Neural cell (in vitro differentiated cells): ENCODE measurements around the gene PRDX1. TPM values are rescaled to one million over a fixed set of nuclear protein-coding genes. Genes with fewer than 3 reads are reported as not detected.
"Not testable (repeated sequence)": the region's sequence is repeated elsewhere in the genome, so short reads cannot be mapped to it uniquely, and the experiment has no call there.

Source experiments
- H2AFZ ChIP-seq: fragments of 200-600, 300-800 bp; sonication (generic), shearing (Covaris generic); 2 replicates; pipeline ENCODE4 v1.6.0; 2014; ENCODE audit warnings: low read depth, mild to moderate bottlenecking, antibody characterized with exemption, low read length, moderate library complexity
- H3F3A ChIP-seq: fragments of 200-600 bp; shearing (Covaris generic); 2 replicates; pipeline ENCODE4 v1.6.1; 2016; ENCODE audit warnings: mild to moderate bottlenecking, moderate library complexity, mixed read lengths, antibody characterized with exemption, low read length; ENCODE audit not compliant: insufficient read depth, poor library complexity, severe bottlenecking
- H3K27ac ChIP-seq: fragments of 200-600, 300-800 bp; sonication (generic), shearing (Covaris generic); 2 replicates; pipeline ENCODE4 v1.5.1; 2014; ENCODE audit warnings: mild to moderate bottlenecking, low read length, moderate library complexity
- H3K27me3 ChIP-seq: fragments of 300-800, 200-600 bp; sonication (generic), shearing (Covaris generic); 2 replicates; pipeline ENCODE4 v1.6.0; 2014; ENCODE audit warnings: mild to moderate bottlenecking, low read depth, low read length, moderate library complexity; ENCODE audit not compliant: insufficient read depth
- H3K36me3 ChIP-seq: fragments of 300-800, 200-600 bp; sonication (generic), shearing (Covaris generic); 2 replicates; pipeline ENCODE4 v1.5.1; 2014; ENCODE audit warnings: mild to moderate bottlenecking, antibody characterized with exemption, low read length, moderate library complexity; ENCODE audit not compliant: insufficient read depth
- H3K4me2 ChIP-seq: fragments of 300-800, 200-600 bp; sonication (generic), shearing (Covaris generic); 2 replicates; pipeline ENCODE4 v1.6.0; 2014; ENCODE audit warnings: mild to moderate bottlenecking, low read length
- H3K4me3 ChIP-seq: fragments of 300-800, 200-600 bp; sonication (generic), shearing (Covaris generic); 2 replicates; pipeline ENCODE4 v1.5.1; 2014; ENCODE audit warnings: mild to moderate bottlenecking, low read length, moderate library complexity
- H3K79me2 ChIP-seq: fragments of 200-600 bp; shearing (Covaris generic); replicated peaks from 2 replicates; pipeline ENCODE4 v1.6.0; 2014; ENCODE audit warnings: mild to moderate bottlenecking, low read length, moderate library complexity; ENCODE audit not compliant: insufficient read depth
- H3K9ac ChIP-seq: fragments of 300-800, 200-600 bp; sonication (generic), shearing (Covaris generic); 2 replicates; pipeline ENCODE4 v1.6.1; 2016; ENCODE audit warnings: mild to moderate bottlenecking, low read length, mixed read lengths
- H3K9me2 ChIP-seq: fragments of 200-600 bp; shearing (Covaris generic); 2 replicates; pipeline ENCODE4 v1.6.1; 2016; ENCODE audit warnings: mild to moderate bottlenecking, low read length, mixed read lengths; ENCODE audit not compliant: insufficient read depth
- H3K9me3 ChIP-seq: fragments of 200-600, 300-800 bp; sonication (generic), shearing (Covaris generic); 2 replicates; pipeline ENCODE4 v1.6.1; 2016; ENCODE audit warnings: mild to moderate bottlenecking, mixed run types, low read length, moderate library complexity, mixed read lengths
- H4K20me1 ChIP-seq: fragments of 200-600 bp; shearing (Covaris generic); 2 replicates; pipeline ENCODE4 v1.6.1; 2016; ENCODE audit warnings: mild to moderate bottlenecking, mixed run types; ENCODE audit not compliant: insufficient read depth
- CTCF ChIP-seq: fragments of 450-650 bp; IDR thresholded peaks from 2 replicates; pipeline ENCODE4 v1.5.1; 2014; ENCODE audit warnings: antibody characterized with exemption, mild to moderate bottlenecking, moderate library complexity; ENCODE audit not compliant: poor library complexity, severe bottlenecking
- EP300 ChIP-seq: fragments of 450-650 bp; conservative IDR thresholded peaks from 2 replicates; pipeline ENCODE4 v1.6.1; 2014; ENCODE audit warnings: antibody characterized with exemption, mild to moderate bottlenecking, moderate library complexity; ENCODE audit not compliant: poor library complexity, severe bottlenecking
- EZH2 ChIP-seq: fragments of 200-600, 300-800 bp; shearing (Covaris generic), sonication (generic); IDR thresholded peaks from 2 replicates; pipeline ENCODE4 v1.6.1; 2014; ENCODE audit warnings: antibody characterized with exemption, low read length, borderline replicate concordance, mild to moderate bottlenecking; ENCODE audit not compliant: insufficient read depth, poor library complexity, severe bottlenecking
- MXI1 ChIP-seq: fragments of 450-650 bp; conservative IDR thresholded peaks from 2 replicates; pipeline ENCODE4 v1.6.1; 2014; ENCODE audit warnings: antibody characterized with exemption, mild to moderate bottlenecking; ENCODE audit not compliant: poor library complexity, severe bottlenecking
- POLR2AphosphoS5 ChIP-seq: IDR thresholded peaks from 2 replicates; pipeline ENCODE4 v1.6.1; 2012
- RAD21 ChIP-seq: fragments of 450-650 bp; conservative IDR thresholded peaks from 2 replicates; pipeline ENCODE4 v1.6.1; 2014; ENCODE audit warnings: antibody characterized with exemption, mild to moderate bottlenecking, moderate library complexity
- REST ChIP-seq: IDR thresholded peaks from 2 replicates; pipeline ENCODE4 v1.6.1; 2012; ENCODE audit warnings: borderline replicate concordance
- SMC3 ChIP-seq: fragments of 450-650 bp; conservative IDR thresholded peaks from 2 replicates; pipeline ENCODE4 v1.6.1; 2014; ENCODE audit warnings: antibody characterized with exemption, mild to moderate bottlenecking, moderate library complexity; ENCODE audit not compliant: poor library complexity
- TAF1 ChIP-seq: IDR thresholded peaks from 2 replicates; pipeline ENCODE4 v1.6.1; 2012; ENCODE audit warnings: low read depth
- polyA plus RNA-seq: library from polyadenylated mRNA; depleted of rRNA; stranded (reverse); fragments of >200 nt; gene quantifications from 2 replicates; pipeline ENCODE4 v1.2.3, GENCODE V29; 2014

The PRDX1 gene
- polyA plus RNA-seq, 1 donor from 2014 or later = 304 TPM

GRCh38 chr1:45522324-45523104 is 830 bp upstream of the PRDX1 start:
- Histone ChIP-seq H3K9me3 (no peaks in the 10 kb centered on the region), H3K27ac (peak overlapping the region; percentile 45), H3K9me2 (no peaks in the 10 kb centered on the region), H3K36me3 (no peaks in the 10 kb centered on the region), H3K79me2 (peaks cover 18% of the 10 kb centered on the region), H2AFZ (peak overlapping the region; percentile 73), H3K9ac (peak overlapping the region; percentile 75), H3K4me2 (peak overlapping the region; percentile 78), H3K4me3 (peak overlapping the region; percentile 97), H3F3A (no peaks in the 10 kb centered on the region), H3K27me3 (no peaks in the 10 kb centered on the region), H4K20me1 (no peaks in the 10 kb centered on the region)
- TF ChIP-seq MXI1 (no peak), POLR2AphosphoS5 (no peak), REST (no peak), RAD21 (no peak), SMC3 (no peak), CTCF (no peak), TAF1 (no peak), EZH2 (no peak), EP300 (no peak)

- not testable (repeated sequence) for H3K27ac ChIP-seq, H3K4me2 ChIP-seq, H4K20me1 ChIP-seq, H3F3A ChIP-seq, H3K36me3 ChIP-seq, H2AFZ ChIP-seq, H3K4me3 ChIP-seq, H3K9ac ChIP-seq, H3K27me3 ChIP-seq, H3K9me3 ChIP-seq, H3K9me2 ChIP-seq
- peaks cover 18% of the 10 kb centered on the region for H3K79me2 ChIP-seq
Measured at GRCh38 chr1:45519774-45520173, 1.9 kb downstream of the PRDX1 start.
